Endodermal cell (in vitro differentiated cells): ENCODE data around the gene AMPD1. TPM values are rescaled to one million over a fixed set of nuclear protein-coding genes. Genes with fewer than 3 reads are reported as not detected.

Source experiments
- DNase-seq: peaks from one replicate; pipeline ENCODE4 v3.0.0-alpha.2; 2017
- H3K27ac ChIP-seq: 2 replicates; pipeline ENCODE4 v1.5.1; 2013; ENCODE audit warnings: mild to moderate bottlenecking, low read depth, low read length, moderate library complexity
- H3K27me3 ChIP-seq: 2 replicates; pipeline ENCODE4 v1.6.1; 2013; ENCODE audit warnings: mild to moderate bottlenecking, low read length, moderate library complexity; ENCODE audit not compliant: insufficient read depth, control insufficient read depth, poor library complexity, severe bottlenecking
- H3K36me3 ChIP-seq: 2 replicates; pipeline ENCODE4 v1.7.0; 2013; ENCODE audit warnings: mild to moderate bottlenecking, low read length, moderate library complexity; ENCODE audit not compliant: control insufficient read depth, insufficient read depth
- H3K4me1 ChIP-seq: one replicate; pipeline ENCODE4 v1.7.0; 2013; ENCODE audit warnings: low read length; ENCODE audit not compliant: control insufficient read depth, insufficient read depth
- H3K4me3 ChIP-seq: 2 replicates; pipeline ENCODE4 v1.5.1; 2013; ENCODE audit warnings: mild to moderate bottlenecking, low read length, moderate library complexity
- H3K9ac ChIP-seq: 2 replicates; pipeline ENCODE4 v1.6.1; 2013; ENCODE audit warnings: mild to moderate bottlenecking, low read length, moderate library complexity; ENCODE audit not compliant: poor library complexity, severe bottlenecking; ENCODE audit errors: extremely low read depth
- H3K9me3 ChIP-seq: 2 replicates; pipeline ENCODE4 v1.6.1; 2013; ENCODE audit warnings: mild to moderate bottlenecking, low read length, moderate library complexity; ENCODE audit not compliant: control insufficient read depth
- H3K27ac Mint-ChIP-seq: 2 replicates; pipeline ENCODE4 v1.8.0; 2020; ENCODE audit warnings: mixed read lengths
- H3K27me3 Mint-ChIP-seq: 2 replicates; pipeline ENCODE4 v1.8.0; 2021; ENCODE audit warnings: mild to moderate bottlenecking, mixed read lengths; ENCODE audit not compliant: insufficient read depth
- H3K36me3 Mint-ChIP-seq: 2 replicates; pipeline ENCODE4 v1.8.0; 2020; ENCODE audit warnings: low read depth, mixed read lengths
- H3K4me1 Mint-ChIP-seq: 2 replicates; pipeline ENCODE4 v1.8.0; 2020; ENCODE audit warnings: mixed read lengths
- H3K4me3 Mint-ChIP-seq: 2 replicates; pipeline ENCODE4 v1.8.0; 2020; ENCODE audit warnings: mild to moderate bottlenecking, moderate library complexity, mixed read lengths
- H3K9me3 Mint-ChIP-seq: 2 replicates; pipeline ENCODE4 v1.8.0; 2020; ENCODE audit warnings: mild to moderate bottlenecking, mixed read lengths
- WGBS, 2 experiments: methylation state at CpG; one replicate each; pipeline versions ENCODE4 v1.1.5 to v1.1.7; 2013; ENCODE audit warnings: missing lambda C conversion rate in 2 of 2, mixed read lengths in 1 of 2; ENCODE audit not compliant: insufficient coverage in 1 of 2, insufficient read length in 1 of 2; 5-methylcytosine and 5-hydroxymethylcytosine counted together
- total RNA-seq, 2 donors: library from RNA; stranded (reverse); fragmentation: NEBNext Ultra II Directional in 1 of 2; extraction: Animal tissue kit (Norgen Biotek cat#: 25700) in 1 of 2; gene quantifications; 2 replicates in 1 of 2; 3 replicates in 1 of 2; pipeline ENCODE4 v1.2.1, GENCODE V29; 2021
- TF ChIP-seq, protein P1 (sequence below): fragments of 200-600 bp; sonication (generic); conservative IDR thresholded peaks from 2 replicates; pipeline ENCODE4 v1.5.0; 2021; ENCODE audit warnings: antibody characterized with exemption, mild to moderate bottlenecking

The AMPD1 gene
- total RNA-seq, 2 donors from 2014 or later, result not detected

DNA sequence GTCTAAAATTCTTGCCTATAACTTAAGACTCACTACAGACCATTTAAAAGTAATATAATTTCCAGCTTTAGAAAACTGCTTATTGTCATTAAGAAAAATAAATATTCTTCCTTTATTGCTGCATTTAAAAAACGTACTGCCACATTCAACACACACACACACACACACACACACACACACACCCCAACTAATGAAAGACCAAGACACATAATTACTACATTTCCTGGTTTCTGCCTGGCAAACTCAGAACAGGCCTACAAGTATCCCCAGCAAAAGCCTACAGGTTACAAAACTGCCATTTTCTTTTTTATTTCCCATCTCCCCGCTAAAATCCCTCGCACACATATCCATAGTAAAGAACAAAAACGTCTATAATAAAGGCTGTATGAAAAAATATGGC lies 27.0 kb downstream of the AMPD1 start:
- H3K27me3 Mint-ChIP-seq, result peaks cover 14% of the 10 kb centered on the region
- DNase-seq, result no peak
- peak overlapping the region; percentile 78 for H3K4me3 Mint-ChIP-seq
- TF ChIP-seq, protein P1, sequence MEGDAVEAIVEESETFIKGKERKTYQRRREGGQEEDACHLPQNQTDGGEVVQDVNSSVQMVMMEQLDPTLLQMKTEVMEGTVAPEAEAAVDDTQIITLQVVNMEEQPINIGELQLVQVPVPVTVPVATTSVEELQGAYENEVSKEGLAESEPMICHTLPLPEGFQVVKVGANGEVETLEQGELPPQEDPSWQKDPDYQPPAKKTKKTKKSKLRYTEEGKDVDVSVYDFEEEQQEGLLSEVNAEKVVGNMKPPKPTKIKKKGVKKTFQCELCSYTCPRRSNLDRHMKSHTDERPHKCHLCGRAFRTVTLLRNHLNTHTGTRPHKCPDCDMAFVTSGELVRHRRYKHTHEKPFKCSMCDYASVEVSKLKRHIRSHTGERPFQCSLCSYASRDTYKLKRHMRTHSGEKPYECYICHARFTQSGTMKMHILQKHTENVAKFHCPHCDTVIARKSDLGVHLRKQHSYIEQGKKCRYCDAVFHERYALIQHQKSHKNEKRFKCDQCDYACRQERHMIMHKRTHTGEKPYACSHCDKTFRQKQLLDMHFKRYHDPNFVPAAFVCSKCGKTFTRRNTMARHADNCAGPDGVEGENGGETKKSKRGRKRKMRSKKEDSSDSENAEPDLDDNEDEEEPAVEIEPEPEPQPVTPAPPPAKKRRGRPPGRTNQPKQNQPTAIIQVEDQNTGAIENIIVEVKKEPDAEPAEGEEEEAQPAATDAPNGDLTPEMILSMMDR, result no peak
- H3K27me3 ChIP-seq, result peaks cover 18% of the 10 kb centered on the region
- no peaks in the 10 kb centered on the region for H3K9me3 Mint-ChIP-seq
- H3K36me3 ChIP-seq, result no peaks in the 10 kb centered on the region
- peaks cover 30% of the 10 kb centered on the region for H3K4me1 Mint-ChIP-seq
- H3K9me3 ChIP-seq, result no peaks in the 10 kb centered on the region
- H3K27ac ChIP-seq, result no peak overlapping the region
- peak overlapping the region; percentile 83 for H3K4me3 ChIP-seq
- no peaks in the 10 kb centered on the region for H3K4me1 ChIP-seq
- no peak overlapping the region for H3K27ac Mint-ChIP-seq
- 78% methylated on average over 4 of the region's 4 CpGs; no CpG with 5 or more reads in 1 of the 2 experiments for WGBS, 2 experiments
- peak overlapping the region; percentile 13 for H3K9ac ChIP-seq
- H3K36me3 Mint-ChIP-seq, result peaks cover 1% of the 10 kb centered on the region

DNA sequence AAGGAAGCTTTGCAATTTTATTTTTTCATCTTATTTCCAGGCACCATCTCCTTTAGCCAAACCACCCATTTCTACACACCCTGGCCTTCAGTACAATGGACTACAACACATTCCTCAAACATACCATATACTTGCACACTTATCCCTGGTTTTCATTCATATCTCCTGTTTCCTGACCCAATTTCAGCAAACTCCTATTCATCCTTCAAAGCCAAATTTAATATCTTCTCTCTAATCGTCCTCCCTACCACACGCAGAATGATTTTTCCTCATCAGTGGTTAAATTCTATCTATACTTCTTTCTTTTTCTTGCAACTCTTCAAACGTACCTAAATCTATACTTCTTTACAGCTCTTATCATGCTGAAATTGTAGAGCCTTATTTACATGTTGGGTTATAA lies 28.4 kb downstream of the AMPD1 start:
- Mint-ChIP-seq H3K27me3 (peaks cover 6% of the 10 kb centered on the region), H3K9me3 (no peaks in the 10 kb centered on the region), H3K4me3 (peak overlapping the region; percentile 78), H3K36me3 (peaks cover 1% of the 10 kb centered on the region), H3K27ac (no peak overlapping the region), H3K4me1 (peaks cover 30% of the 10 kb centered on the region)
- H3K4me3 ChIP-seq, result peak overlapping the region; percentile 83
- H3K36me3 ChIP-seq, result no peaks in the 10 kb centered on the region
- H3K9me3 ChIP-seq, result no peaks in the 10 kb centered on the region
- H3K4me1 ChIP-seq, result no peaks in the 10 kb centered on the region
- TF ChIP-seq, protein P1, result no peak
- peaks cover 5% of the 10 kb centered on the region for H3K27me3 ChIP-seq
- 67 to 80% methylated on average over 2 to 3 of the region's 3 CpGs for WGBS, 2 experiments
- DNase-seq, result no peak
- no peak overlapping the region for H3K27ac ChIP-seq
- H3K9ac ChIP-seq, result no peak overlapping the region

DNA sequence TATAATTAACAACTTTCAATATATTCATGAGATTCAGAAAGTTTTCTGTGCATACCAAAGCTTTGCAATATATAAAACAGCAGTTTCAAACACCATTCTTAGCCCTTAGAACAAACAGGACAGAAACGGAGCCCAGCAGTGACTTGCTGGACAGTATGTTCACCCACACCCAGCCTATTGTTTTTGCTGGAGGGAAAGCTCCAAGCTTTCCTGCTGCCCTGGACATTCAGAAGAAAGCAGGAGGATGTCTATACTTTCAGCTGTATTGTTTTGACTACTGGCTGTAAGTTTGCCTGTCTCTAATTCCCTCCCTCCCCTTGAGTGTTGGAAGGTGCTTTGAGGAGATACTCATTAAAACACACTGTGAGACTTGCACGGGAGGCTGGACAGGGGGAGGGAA lies 35.1 kb downstream of the AMPD1 start:
- H3K27ac ChIP-seq, result no peak overlapping the region
- Mint-ChIP-seq H3K36me3 (peaks cover 1% of the 10 kb centered on the region), H3K27me3 (peaks cover 9% of the 10 kb centered on the region), H3K4me1 (peaks cover 24% of the 10 kb centered on the region), H3K4me3 (no peak overlapping the region), H3K27ac (no peak overlapping the region), H3K9me3 (no peaks in the 10 kb centered on the region)
- no peaks in the 10 kb centered on the region for H3K36me3 ChIP-seq
- peaks cover 3% of the 10 kb centered on the region for H3K4me1 ChIP-seq
- H3K9me3 ChIP-seq, result no peaks in the 10 kb centered on the region
- no peak overlapping the region for H3K4me3 ChIP-seq
- WGBS, 2 experiments, result 50 to 82% methylated on average over 1 to 2 of the region's 2 CpGs
- TF ChIP-seq, protein P1, result no peak
- DNase-seq, result no peak
- no peak overlapping the region for H3K9ac ChIP-seq
- H3K27me3 ChIP-seq, result no peaks in the 10 kb centered on the region
